ENCODE measurements around the gene ZBTB39.
A peak's percentile ranks its signal among the peaks of the same experiment; 100 is the strongest.
"Not testable (repeated sequence)": the region's sequence is repeated elsewhere in the genome, so short reads cannot be mapped to it uniquely, and the experiment has no call there.

The ZBTB39 gene

DNA sequence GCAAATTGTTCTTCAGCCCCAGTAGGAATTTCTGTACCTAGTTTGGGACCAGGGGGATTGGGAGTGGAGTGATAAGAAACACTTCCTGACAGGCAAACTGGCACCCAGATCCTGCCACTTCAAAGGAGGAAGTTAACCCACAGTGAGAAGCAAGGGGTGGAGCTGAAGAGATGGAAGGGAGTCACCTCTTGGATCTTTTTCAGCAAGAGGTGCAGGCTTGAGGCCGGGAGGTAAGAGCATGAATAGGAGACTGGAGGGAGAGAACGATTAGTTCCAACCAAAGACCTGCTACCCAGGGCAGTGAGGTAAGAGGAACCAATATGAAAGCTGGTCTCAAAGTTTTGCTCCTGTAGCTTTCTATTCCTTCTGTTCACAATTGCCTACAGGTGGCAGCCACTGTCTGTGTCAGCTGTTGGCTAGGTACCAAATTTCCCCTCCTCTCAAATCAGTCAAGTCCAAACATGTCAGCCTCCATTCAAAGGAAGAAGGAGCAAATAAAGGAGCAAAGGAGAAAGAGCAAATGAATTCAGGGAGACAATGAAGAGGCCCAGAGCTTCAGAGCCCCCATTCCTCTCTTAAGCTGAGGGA, 24.9 kb upstream of the ZBTB39 start:
- no peak for DNase-seq (ENCODE audit: low read depth in 1 of 2, low spot score in 1 of 2)

DNA sequence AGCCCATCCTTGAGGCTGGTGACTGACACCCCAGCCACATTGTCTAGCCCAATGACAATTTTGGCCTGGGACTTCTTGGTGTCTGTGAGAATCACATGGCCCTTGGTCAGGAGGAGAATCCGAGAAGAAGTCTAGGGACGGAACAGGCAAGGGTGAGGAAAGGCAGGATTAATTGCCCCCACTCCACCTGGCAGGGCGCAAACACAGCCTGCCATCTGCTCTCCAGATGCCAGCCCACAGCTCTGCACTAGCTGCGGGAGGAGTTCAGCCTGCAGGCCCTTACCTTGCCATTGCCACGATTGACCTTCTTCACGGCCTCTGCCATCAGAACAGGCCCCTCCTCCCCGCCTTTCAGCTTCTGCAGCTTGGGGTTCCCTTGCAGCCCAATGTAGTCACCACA, 23.1 kb upstream of the ZBTB39 start:
- no peak for DNase-seq (ENCODE audit: low read depth in 1 of 2, low spot score in 1 of 2)

DNA sequence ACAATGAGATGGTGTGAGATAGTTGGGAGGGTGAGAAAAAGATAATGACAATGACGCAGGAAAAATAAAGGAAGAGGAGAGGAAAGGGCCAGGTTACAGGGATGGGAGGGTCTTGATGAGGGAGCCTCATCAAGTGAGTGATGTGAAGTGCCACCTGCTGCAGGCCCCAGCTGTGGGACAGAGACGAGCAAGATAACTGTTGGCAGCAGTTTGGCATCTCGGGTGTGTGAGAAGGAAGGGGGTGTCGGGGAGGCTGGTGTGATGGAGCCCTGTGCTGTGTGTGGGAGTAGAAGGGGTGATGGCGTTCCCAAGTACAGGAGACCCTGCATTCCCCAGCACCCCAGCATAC, 21.4 kb upstream of the ZBTB39 start:
- DNase-seq (ENCODE audit: low read depth in 1 of 2, low spot score in 1 of 2), result no peak

- DNase-seq (ENCODE audit: low read depth in 1 of 2, low spot score in 1 of 2), result no peak
These were observed 20.9 kb upstream of the ZBTB39 start for GRCh38 chr12:57027011-57027804.

GRCh38 chr12:57025196-57025595, 18.9 kb upstream of the ZBTB39 start:
- no peak for DNase-seq (ENCODE audit: low read depth in 1 of 2, low spot score in 1 of 2)

DNA sequence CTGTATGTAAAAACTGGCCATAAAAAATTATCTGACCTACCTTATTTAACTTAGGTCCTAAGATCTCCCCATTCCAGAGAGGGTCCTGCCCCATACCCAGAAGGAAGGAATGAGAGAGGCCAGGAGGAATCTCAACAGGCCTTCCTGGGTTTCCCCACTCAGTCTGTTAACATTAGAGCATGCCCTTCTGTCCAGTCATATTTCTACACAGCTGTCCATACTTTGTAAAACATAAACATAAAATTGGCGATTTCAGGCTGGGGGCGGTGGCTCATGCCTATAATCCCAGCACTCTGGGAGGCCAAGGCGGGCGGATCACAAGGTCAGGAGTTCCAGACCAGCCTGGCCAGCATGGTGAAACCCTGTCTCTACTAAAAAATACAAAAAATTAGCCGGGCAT, 16.0 kb upstream of the ZBTB39 start:
- DNase-seq (ENCODE audit: low read depth in 1 of 2, low spot score in 1 of 2), result not testable (repeated sequence)

DNA sequence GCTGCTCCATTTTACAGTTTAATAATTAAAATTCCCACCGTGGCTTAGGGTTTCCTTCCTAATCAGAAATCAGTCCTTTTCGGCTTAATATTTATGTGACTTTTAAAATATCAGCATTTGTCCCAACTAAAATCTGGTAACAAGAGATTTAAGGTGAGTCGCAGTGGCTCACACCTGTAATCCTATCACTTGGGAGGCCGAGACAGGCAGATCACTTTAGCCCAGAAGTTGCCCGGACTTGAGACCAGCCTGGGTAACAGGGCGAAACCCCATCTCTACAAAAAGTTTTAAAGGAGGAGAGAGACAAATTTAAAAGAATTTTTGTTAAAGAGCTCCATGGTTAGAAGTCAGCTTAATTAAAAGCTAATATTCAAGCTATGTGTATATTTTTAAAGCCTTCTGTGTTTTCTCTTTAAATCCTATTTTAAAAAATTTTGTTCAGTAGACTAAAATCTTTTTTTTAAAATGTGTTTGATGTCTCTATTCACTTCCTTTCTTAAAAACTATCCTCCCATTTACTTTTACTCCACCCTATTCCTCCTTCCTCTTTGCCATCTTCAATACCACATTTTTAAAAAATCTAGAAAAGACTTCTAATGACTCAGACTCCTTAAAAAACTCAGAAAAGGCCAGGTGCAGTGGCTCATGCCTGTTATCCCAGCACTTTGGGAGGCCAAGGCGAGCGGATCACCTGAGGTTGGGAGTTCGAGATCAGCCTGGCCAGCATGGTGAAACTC, 13.8 kb upstream of the ZBTB39 start:
- DNase-seq (ENCODE audit: low read depth in 1 of 2, low spot score in 1 of 2), result no peak

GRCh38 chr12:57018906-57019305, 12.6 kb upstream of the ZBTB39 start:
- DNase-seq (ENCODE audit: low read depth in 1 of 2, low spot score in 1 of 2), result no peak

DNA sequence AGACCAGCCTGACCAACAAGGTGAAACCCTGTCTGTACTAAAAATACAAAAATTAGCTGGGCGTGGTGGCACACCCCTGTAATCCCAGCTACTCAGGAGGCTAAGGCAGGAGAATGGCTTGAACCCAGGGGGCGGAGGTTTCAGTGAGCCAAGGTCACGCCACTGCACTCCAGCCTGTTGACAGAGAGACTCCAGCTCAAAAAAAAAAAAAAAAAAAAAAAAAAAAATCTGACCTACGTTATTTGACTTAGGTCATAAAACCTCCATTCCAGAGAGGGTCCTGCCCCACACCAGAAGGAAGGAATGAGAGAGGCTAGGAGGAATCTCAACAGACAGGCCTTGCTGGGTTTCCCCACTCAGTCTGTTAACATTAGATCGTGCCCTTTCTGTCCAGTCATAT, 12.0 kb upstream of the ZBTB39 start:
- DNase-seq (ENCODE audit: low read depth in 1 of 2, low spot score in 1 of 2), result not testable (repeated sequence)

DNA sequence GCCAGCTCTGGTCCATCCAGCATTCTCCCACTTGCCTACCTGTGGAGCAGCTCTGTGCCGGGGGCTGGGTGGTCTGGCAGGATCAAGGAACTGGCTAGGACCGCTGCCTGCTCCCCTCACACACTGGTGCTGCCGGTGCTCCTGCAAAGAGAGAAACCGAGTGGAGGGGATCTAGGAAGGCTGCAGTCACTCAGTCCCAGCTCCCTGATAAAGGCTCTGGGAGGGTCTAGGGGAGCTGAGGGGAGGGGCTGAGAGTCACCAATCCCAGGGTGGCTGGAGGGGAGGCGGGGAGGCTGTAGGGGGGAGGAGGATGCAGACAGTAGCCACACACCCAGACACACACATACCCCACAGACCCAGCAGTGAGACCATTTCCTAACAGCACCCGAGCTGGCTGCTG, 10.0 kb upstream of the ZBTB39 start, which contains the start of gene TAC3:
Gene TAC3, minus strand, starts transcription at position 182 of the 400 bp plus-strand sequence. CDS start 732 bp downstream, outside the sequence.
- DNase-seq (ENCODE audit: low read depth in 1 of 2, low spot score in 1 of 2), result no peak

DNA sequence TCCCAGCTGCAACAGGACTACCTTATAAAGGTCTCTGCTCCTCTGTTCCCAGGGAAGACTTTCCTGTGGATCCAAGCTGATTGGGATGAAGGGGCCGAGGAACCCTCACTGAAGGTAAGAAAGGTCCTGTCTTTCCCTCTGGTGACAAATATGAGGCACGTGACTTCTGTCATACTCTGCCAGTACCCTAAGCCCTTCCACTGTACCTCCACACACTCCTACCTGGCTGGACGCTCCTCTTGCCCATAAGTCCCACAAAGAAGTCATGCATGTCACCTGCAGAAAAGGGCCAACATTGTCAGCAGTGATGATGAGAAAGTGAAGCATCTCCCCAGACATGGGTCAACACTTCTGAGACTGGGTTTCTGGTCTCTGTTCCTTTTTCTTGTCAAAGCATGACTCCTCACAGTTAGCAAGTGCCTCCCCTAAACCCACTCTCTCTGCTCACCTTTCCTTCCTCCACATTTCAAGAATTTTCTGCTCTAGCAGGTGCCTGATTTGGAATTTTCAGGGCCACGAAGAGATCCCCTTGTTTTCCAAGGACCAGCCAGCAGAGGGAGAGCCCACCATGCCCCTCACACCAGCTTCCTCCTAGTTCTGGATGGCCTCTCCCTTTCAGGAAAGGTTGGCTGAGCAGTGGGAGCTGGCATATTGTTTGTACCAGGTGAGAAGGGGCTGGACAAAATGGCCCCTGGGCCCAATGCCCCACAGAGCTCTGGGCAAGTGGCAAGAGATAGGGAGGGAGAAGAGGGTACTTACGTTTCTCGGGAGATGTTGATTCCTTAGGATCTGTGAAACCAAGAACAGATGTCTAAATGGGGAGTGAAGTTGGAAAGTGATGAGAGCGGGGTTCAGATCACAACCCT, 6.5 kb upstream of the ZBTB39 start:
- no peak for DNase-seq (ENCODE audit: low read depth in 1 of 2, low spot score in 1 of 2)

DNA sequence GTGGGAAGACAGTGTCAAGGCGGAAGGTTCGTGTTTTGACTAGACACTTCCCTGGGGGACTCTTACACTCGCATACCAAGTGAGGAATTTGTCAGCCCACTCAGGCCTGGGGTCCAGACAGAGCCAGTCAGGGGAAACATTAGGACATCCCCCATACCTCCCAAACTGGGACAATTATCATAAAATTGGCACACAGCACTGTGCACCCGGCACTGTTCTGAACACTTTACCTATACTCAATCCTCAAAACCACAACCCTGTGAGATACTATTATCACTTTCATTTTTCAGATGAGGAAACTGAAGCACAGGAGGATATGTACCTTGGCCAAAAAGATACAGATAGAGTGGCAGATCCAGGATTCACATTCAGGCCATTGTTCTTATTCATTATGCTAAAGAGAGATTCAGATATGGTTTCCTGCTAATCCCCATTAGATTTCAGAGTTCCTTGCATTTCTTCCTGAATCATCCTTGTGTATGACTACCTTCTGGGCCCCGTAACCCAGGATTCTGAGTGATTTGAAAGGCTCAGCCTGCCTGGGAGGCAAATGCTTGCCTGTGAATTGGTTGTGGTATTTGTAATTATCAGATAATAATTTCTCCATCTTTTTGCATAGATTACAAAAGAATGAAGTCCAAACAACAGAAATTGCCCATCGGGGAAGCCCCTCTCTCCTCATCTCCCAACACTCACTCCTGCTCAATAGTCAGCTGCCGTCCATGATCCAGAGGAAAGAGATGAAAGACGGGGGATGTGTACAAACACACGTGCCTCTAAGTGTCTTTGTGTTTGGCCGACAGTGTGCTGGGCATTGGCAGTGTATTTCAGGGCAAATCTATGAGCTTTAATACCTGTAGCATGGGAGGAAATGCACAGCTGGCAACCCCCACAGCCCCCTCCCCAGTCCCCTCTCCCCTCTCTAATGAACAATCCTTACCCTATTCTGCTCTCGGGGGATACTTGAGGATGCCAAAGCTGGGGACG, 5.4 kb upstream of the ZBTB39 start:
- DNase-seq (ENCODE audit: low read depth in 1 of 2, low spot score in 1 of 2), result peak in 1 of 2 donors; percentile 11

DNA sequence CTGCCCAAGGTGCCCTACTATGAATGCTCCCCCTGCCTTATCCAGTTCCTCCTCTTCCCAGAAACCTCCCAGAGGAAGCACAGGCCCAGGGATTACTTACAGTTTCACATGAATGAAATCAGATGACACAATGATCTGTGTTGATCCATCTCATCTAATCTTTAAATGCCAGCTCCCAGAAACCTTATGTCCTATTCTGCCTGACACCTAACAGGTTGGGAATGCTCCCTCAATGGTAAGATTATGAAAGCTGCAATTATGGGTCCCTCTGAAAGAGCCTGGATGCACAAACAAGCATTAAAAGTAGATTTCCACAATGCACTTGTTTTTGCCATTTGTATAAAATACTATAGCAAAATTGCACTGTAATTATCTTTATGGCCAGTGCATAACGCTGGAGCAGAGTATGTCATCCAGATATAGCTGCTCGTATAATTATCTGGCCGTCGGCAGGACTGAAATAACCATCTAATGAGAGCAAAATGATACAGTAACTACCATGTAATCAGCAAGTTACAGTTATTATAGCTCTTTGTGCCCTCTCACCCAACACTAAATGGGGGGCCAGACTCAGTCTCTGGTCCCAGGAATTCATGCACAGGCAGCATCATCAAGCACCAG, 4.4 kb upstream of the ZBTB39 start:
- no peak for DNase-seq (ENCODE audit: low read depth in 1 of 2, low spot score in 1 of 2)

DNA sequence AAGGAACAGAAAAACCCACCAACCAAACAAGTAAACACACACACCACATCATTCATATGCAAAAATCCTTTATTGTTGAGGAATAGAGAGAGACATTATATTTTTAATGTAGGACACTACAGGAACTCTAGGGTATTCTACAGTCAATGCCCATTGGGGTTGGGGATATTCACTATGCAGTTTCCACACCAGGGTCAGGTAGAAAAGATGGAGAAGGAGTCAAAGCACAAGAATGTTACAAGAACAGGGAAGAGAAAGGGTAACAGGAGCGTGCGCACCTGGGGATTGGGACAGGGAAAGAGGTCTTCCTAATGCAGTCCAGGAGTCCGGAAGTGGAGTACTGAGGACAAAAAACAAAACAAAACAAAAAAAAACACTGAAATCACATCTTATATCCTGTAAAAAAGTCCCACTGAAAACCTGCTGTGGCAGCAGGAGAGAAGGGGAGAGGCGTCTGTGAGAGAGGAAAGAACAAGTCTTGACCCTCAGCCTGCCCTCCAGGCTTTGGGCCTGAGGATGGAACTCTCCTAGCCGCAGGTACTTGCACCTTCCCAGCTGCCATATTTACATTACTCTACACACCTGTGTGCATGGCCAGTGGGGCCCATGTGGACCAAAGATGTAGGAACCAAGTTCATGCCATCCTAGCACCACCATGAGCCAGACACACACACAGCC, 3.7 kb upstream of the ZBTB39 start:
- DNase-seq (ENCODE audit: low read depth in 1 of 2, low spot score in 1 of 2), result no peak

DNA sequence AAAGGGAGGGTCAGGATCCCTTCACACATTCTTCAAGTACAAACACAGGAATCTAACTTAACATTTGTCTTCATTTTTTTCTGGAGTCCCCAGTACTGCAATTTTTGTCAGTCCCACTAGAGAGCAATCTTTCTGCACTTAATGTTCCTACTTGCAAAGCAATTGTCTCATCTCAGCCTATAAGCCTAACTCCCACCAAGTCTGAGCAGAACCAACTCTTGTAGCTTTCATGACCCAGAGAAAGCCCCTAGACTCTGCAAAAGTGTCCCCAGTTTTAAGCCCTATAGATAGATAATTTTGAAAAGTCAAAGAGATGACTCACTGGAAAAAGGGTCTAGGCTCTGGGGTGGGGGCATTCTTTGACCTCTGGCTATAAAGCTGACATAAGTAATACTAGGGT, 1.8 kb upstream of the ZBTB39 start:
- no peak for DNase-seq (ENCODE audit: low read depth in 1 of 2, low spot score in 1 of 2)

- DNase-seq (ENCODE audit: low read depth in 1 of 2, low spot score in 1 of 2), result no peak
These were observed 596 bp upstream of the ZBTB39 start for GRCh38 chr12:57006809-57007475.

DNA sequence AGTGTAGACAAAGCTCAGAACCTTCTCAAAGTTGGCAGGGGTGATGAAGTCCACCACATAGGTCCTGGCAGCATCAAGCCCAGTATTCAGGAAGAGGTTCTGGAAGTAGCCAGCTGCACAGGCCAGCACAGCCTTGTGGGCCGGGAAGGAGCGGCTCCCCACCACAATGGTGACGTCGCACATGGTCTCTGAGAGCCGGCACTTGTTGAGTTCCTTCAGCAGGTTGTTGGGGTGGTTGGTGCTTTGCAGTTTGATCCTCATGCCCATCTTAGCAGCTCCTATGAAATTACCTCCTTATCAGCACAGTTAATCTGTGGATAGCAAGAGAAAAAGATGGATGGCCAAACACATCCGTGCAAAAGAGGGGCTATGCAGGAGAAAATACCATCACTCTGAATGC, 1.7 kb downstream of the ZBTB39 start:
- DNase-seq (ENCODE audit: low read depth in 1 of 2, low spot score in 1 of 2), result no peak

DNA sequence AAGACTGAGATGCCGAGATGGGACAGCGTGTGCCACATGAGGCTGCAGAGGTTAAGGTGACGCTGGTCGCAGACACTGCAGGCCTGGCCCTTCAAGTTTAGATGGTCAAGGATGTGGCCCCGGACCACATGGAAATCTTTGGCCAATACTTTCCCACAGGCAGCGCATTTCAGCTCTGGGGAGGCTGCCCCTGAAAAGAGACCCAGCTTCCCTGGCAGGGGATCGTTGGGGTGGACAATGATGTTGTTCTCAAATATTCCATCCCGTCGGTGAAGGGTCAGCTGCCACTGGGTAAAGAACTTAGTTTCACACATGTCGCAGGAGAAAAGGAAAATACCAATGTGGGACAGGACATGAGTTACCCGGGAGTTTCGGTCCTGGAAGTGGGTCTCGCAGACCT, 3.0 kb downstream of the ZBTB39 start:
- no peak for DNase-seq (ENCODE audit: low read depth in 1 of 2, low spot score in 1 of 2)
